Heart right ventricle (tissue), 16 donors: ENCODE measurements around the gene PRKAB2. TPM values are rescaled to one million over a fixed set of nuclear protein-coding genes. Genes with fewer than 3 reads are reported as not detected.
"Not testable (repeated sequence)": the region's sequence is repeated elsewhere in the genome, so short reads cannot be mapped to it uniquely, and the experiment has no call there.

ENCODE experiments used
- ATAC-seq, 8 donors: fragments of 200-7000 bp; cut with Tn5 transposase; one replicate each; pipeline ENCODE4 v1.9.1; 2020; ENCODE audit warnings: mild to moderate bottlenecking in 8 of 8, moderate library complexity in 8 of 8, moderate number of reproducible peaks in 1 of 8
- DNase-seq, 2 donors: peaks; one replicate each; pipeline ENCODE4 v3.0.0-alpha.2; 2020
- H3K27ac ChIP-seq, 10 donors: fragments of 200-600 bp; sonication (generic) in 2 of 10; one replicate each; pipeline versions ENCODE4 v1.5.0 to v1.8.0; 2020 to 2022; ENCODE audit warnings: mild to moderate bottlenecking in 3 of 10
- H3K27me3 ChIP-seq, 7 donors: fragments of 200-600 bp; one replicate each; pipeline ENCODE4 v1.8.0; 2021 to 2022; ENCODE audit warnings: mild to moderate bottlenecking in 2 of 7
- H3K36me3 ChIP-seq, 9 donors: fragments of 200-600 bp; sonication (generic) in 1 of 9; one replicate each; pipeline versions ENCODE4 v1.5.0 to v1.8.0; 2020 to 2022; ENCODE audit warnings: mild to moderate bottlenecking in 2 of 9
- H3K4me1 ChIP-seq, 9 donors: fragments of 200-600 bp; sonication (generic) in 1 of 9; one replicate each; pipeline versions ENCODE4 v1.5.0 to v1.8.0; 2020 to 2022; ENCODE audit warnings: mild to moderate bottlenecking in 4 of 9
- H3K4me3 ChIP-seq, 10 donors: fragments of 200-600 bp; sonication (generic) in 2 of 10; one replicate each; pipeline versions ENCODE4 v1.5.0 to v1.8.0; 2020 to 2022; ENCODE audit warnings: mild to moderate bottlenecking in 7 of 10, moderate library complexity in 2 of 10
- H3K9me3 ChIP-seq, 11 donors: fragments of 200-600 bp in 10 of 11; sonication (generic) in 2 of 11; one replicate each; pipeline versions ENCODE4 v1.5.0 to v1.8.0; 2013 to 2022; ENCODE audit warnings: mild to moderate bottlenecking in 2 of 11, control low read depth in 1 of 11, moderate library complexity in 1 of 11
- WGBS, 2 donors: extraction: QIAGEN DNeasy Blood & Tissue Kit; methylation state at CpG; one replicate each; pipeline ENCODE4 v1.1.7; 2013; ENCODE audit warnings: inconsistent platforms in 1 of 2; 5-methylcytosine and 5-hydroxymethylcytosine counted together
- intact Hi-C, 10 donors: fragments of 100-400 bp; cut with DNase I; formaldehyde crosslinking; loops; one replicate each; pipeline versions ENCODE4 v1.11.1 to v1.14.2; 2022
- polyA plus RNA-seq, 2 donors: library from polyadenylated mRNA; stranded (reverse); fragments of 200-250 nt; gene quantifications; one replicate each; pipeline ENCODE4 v1.2.3, GENCODE V29; 2013
- total RNA-seq, 10 donors: library from RNA; stranded (reverse); fragmentation: NEBNext Ultra II Directional in 3 of 10; extraction: Animal tissue kit (Norgen Biotek cat#: 25700) in 3 of 10; gene quantifications; one replicate each; pipeline versions ENCODE4 v1.2.1 to v1.2.4, GENCODE V29; 2021 to 2023
- TF ChIP-seq, protein P1 (sequence below), 9 donors: fragments of 200-600 bp; sonication (generic) in 2 of 9; IDR thresholded peaks; one replicate each; pipeline versions ENCODE4 v1.5.0 to v1.8.0; 2021 to 2022; ENCODE audit warnings: antibody characterized with exemption in 9 of 9, mild to moderate bottlenecking in 5 of 9, moderate library complexity in 1 of 9
- donor health status: Arrhythmogenic right ventricular cardiomyopathy.
- donor health status: ischemic (EF 13 %, LVEDD 7.1; RV severe dilation, severe dysfunction).
- donor health status: healthy with polysubstance abuse.
- donor health status: DM: no; HTN: yes; CAD: no.
- donor health status: DM: no; HTN: no; CAD: no.
- donor health status: ischemic (EF 25% LVEDD 6.9; RV normal size, moderate dysfunction).
- donor health status: ischemic (EF 25% LVEDD 5.7; RV mildly dilated, moderate dysfunction).
- donor health status: healthy.
- donor health status: DM: yes; HTN: yes; CAD: no.
- donor health status: Ischemic cardiomyopathy.
- donor health status: ischemic (EF 35%, LVEDD 5.7; RV mildly dilated, moderate dysfunction).
- donor health status: nonischemic (EF 11% LVEDD 7.7; RV severe dilation, severe dysfunction).
- donor health status: DM: yes; HTN: yes; CAD: no.
- donor health status: PGD.
- donor health status: ischemic (EF 29% LVEDD 5.4; RV normal size, mild dysfunction).
- donor health status: nonischemic (EF 23%, LVEDD 6.1; RV moderate dilation, normal function).

PRKAB2 gene
- total and polyA plus RNA-seq, 12 donors: 9.1 to 40.2 (median 32.5) TPM

DNA sequence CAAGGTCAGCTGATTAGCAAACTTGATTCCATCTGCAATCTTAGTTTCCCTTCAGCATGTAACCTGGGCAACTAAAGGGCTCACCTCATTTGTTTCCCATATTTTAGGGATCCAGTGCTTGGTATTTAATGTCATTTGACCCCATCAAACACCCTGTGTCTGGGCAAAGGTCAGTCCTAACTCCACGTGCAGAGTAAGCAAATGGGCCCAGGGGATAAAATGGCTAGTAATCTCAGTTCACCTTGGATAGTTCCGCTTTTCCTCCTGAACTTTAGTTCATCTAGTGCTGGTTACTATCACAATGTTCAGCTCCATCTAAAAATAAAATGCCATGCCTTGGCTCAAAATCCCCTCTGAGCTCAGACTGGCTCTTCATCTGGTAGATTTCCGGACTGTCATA, 19.5 kb downstream of the PRKAB2 start:
- H3K9me3 ChIP-seq: no peaks in the 10 kb centered on the region
- H3K36me3 ChIP-seq: peaks cover 0 to 46% (median 5%) of the 10 kb centered on the region in 9 donors
- WGBS, 2 donors: 75 to 76% methylated on average over 3 of the region's 3 CpGs
- H3K27ac ChIP-seq: no peak overlapping the region
- intact Hi-C loops: no loop called here
- H3K27me3 ChIP-seq: no peaks in the 10 kb centered on the region
- DNase-seq (no peak), ATAC-seq (peak in 1 of 8 donors; percentile 27)
- H3K4me1 ChIP-seq: peaks cover 0 to 7% (median 0%) of the 10 kb centered on the region in 9 donors
- no peak overlapping the region for H3K4me3 ChIP-seq
- TF ChIP-seq, protein P1, sequence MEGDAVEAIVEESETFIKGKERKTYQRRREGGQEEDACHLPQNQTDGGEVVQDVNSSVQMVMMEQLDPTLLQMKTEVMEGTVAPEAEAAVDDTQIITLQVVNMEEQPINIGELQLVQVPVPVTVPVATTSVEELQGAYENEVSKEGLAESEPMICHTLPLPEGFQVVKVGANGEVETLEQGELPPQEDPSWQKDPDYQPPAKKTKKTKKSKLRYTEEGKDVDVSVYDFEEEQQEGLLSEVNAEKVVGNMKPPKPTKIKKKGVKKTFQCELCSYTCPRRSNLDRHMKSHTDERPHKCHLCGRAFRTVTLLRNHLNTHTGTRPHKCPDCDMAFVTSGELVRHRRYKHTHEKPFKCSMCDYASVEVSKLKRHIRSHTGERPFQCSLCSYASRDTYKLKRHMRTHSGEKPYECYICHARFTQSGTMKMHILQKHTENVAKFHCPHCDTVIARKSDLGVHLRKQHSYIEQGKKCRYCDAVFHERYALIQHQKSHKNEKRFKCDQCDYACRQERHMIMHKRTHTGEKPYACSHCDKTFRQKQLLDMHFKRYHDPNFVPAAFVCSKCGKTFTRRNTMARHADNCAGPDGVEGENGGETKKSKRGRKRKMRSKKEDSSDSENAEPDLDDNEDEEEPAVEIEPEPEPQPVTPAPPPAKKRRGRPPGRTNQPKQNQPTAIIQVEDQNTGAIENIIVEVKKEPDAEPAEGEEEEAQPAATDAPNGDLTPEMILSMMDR (IDR thresholded peaks at IDR 0.05): no peak

DNA sequence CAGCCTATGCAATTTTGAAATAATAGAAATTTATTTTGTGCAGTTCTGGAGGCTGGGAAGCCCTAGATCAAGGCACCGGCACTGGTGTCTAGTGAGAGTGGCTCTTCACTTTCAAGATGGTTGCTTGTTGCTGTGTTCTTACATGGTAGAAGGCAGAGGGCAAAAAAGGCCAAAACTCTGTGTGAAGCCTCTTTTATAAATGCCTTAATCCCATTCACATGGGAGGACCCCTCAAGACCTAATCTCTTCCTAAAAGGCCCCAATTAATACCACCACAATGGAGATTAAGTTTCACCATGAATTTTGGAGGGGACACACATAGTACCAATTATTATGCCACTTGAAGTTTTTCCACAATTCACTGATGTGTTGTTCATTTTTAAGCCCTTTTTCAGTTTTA, 21.0 kb downstream of the PRKAB2 start:
- WGBS, 2 donors: 96% methylated on average over 1 of the region's 1 CpG
- no peak for DNase-seq
- TF ChIP-seq, protein P1 (IDR thresholded peaks at IDR 0.05): no peak

DNA sequence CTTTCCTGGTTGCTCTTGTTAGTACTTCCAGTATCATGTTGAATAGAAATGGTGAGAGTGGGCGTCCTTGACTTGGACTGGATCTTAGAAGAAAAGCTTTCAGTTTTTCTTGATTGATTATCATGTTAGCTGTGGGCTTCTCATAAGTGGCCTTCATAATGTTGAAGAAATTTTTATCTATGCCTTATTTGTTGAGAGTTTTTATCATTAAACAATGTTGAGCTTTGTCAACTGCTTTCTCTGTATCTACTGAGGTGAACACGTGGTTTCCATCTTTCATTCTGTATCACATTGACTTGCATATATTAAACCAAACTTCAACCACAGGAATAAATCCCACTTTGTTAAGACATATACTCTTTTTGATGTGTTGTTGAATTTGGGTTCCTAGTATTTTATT, 29.4 kb downstream of the PRKAB2 start:
- no peak for DNase-seq
- ATAC-seq: no peak
- Histone ChIP-seq H3K27ac (no peak overlapping the region), H3K4me3 (no peak overlapping the region), H3K9me3 (peaks cover 0 to 7% (median 0%) of the 10 kb centered on the region in 11 donors), H3K4me1 (no peaks in the 10 kb centered on the region), H3K27me3 (peaks cover 0 to 9% (median 0%) of the 10 kb centered on the region in 7 donors), H3K36me3 (no peaks in the 10 kb centered on the region)
- WGBS, 2 donors: 81 to 82% methylated on average over 2 of the region's 2 CpGs
- intact Hi-C loops: no loop called here
- TF ChIP-seq, protein P1 (IDR thresholded peaks at IDR 0.05): no peak

More for the DNA sequence above, 21.0 kb downstream of the PRKAB2 start:
- Histone ChIP-seq H3K9me3 (no peaks in the 10 kb centered on the region), H3K36me3 (peaks cover 0 to 32% (median 3%) of the 10 kb centered on the region in 9 donors), H3K4me1 (peaks cover 0 to 7% (median 0%) of the 10 kb centered on the region in 9 donors), H3K27me3 (no peaks in the 10 kb centered on the region), H3K27ac (no peak overlapping the region), H3K4me3 (no peak overlapping the region)
- intact Hi-C loops: no loop called here
- no peak for ATAC-seq

DNA sequence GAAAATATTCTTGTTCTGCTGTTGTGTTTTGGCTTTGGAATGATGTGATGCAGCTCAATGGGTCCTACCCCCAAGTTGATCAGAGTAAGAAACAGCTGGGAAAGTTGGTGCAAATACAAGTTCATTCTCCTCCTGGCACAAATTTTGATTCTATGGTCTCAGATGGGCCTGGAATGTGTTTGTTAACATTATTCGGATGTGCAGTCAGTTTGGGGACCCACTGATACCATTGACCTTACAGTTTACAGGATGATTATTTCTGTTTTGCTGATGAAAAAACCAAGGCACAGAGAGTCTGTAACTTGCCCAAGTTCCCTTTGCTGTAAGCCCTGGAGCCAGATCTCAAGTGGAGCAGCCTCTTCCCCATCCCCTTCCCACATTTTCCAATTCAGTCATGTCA, 41.5 kb downstream of the PRKAB2 start:
- H3K27ac ChIP-seq, H3K36me3 ChIP-seq, intact Hi-C loops, ATAC-seq, H3K9me3 ChIP-seq, DNase-seq, H3K4me3 ChIP-seq, H3K27me3 ChIP-seq, H3K4me1 ChIP-seq: not testable (repeated sequence)
- 91 to 92% methylated on average over 1 of the region's 1 CpG for WGBS, 2 donors

DNA sequence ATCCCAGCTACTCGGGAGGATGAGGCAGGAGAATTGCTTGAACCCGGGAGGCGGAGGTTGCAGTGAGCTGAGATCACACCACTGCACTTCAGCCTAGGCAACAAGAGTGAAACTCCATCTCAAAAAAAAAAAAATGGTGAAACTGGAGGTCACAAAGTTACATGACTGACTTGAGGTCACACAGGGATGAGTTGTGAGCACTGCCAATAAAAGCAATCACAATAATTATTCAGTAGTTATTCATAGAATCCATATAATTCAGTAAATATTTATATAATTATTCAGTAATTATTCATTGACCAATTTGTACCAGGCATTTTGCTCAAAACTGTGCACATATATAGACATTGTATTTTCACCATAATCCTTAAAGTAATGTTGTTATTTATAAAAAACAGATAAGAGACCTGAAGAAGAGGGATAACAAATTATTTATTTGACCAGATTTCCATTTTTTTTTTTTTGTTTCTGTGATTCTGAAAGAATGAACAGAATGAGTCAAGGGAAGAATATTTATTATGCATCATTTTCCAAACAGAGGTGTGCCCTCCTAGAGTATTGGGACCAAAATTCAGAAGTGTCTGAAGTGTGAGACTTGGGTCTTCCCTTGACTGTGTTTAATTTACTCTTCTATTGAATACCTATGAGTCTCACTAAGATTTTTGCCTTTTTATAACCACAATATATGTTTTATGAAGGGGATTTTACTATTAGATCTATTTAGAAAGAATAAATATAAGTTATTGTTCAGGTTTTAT, 43.0 kb downstream of the PRKAB2 start:
- H3K4me3 ChIP-seq: no peak overlapping the region
- intact Hi-C loops: no loop called here
- DNase-seq (no peak), ATAC-seq (no peak)
- H3K9me3 ChIP-seq: no peaks in the 10 kb centered on the region
- no peaks in the 10 kb centered on the region for H3K4me1 ChIP-seq
- no peaks in the 10 kb centered on the region for H3K27me3 ChIP-seq
- no peaks in the 10 kb centered on the region for H3K36me3 ChIP-seq
- TF ChIP-seq, protein P1 (IDR thresholded peaks at IDR 0.05): no peak
- WGBS, 2 donors: 87 to 88% methylated on average over 3 of the region's 3 CpGs
- no peak overlapping the region for H3K27ac ChIP-seq
